ENCODE results near the gene MAN2C1.
"Not testable (repeated sequence)": the region's sequence is repeated elsewhere in the genome, so short reads cannot be mapped to it uniquely, and the experiment has no call there.

The MAN2C1 gene

DNA sequence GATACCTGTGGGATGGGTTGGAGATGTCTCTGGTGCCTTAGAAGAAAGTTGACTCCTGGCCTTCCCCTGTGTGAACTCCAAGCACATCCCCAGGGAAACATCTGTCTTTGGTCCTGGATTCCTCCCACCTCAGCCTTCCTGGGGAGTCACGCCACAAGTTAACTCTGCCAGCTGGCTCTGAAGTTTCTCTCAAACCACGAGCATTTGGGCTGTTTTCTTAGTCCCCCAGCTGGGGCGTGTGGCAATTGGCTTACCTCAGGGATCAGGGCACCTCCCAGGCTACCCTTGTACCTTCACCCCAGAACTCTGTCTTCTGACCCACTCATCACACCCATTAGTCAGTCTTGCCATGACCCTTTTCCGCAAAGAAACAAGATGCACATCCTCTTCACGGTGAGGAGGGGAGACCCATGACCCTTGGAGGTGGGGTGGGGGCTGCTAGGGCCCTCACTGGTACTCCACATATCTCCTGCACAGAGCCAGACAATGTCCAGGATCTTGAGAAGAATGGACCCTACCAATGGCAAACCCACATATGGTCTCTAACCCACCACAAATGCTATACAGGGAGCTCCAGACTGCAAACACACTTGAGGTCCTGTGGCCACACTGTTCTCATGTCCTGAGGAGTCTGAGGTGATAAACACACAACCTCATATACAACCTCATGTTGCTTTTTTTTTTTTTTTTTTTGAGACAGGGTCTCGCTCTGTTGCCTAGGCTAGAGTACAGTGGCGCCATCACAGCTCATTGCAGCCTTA, 17.6 kb downstream of the MAN2C1 start:
- H3K4me3 ChIP-seq (ENCODE audit: low read depth, low read length) = no peak overlapping the region
- DNase-seq (ENCODE audit: low read depth) = no peak
- TF ChIP-seq, protein P1, sequence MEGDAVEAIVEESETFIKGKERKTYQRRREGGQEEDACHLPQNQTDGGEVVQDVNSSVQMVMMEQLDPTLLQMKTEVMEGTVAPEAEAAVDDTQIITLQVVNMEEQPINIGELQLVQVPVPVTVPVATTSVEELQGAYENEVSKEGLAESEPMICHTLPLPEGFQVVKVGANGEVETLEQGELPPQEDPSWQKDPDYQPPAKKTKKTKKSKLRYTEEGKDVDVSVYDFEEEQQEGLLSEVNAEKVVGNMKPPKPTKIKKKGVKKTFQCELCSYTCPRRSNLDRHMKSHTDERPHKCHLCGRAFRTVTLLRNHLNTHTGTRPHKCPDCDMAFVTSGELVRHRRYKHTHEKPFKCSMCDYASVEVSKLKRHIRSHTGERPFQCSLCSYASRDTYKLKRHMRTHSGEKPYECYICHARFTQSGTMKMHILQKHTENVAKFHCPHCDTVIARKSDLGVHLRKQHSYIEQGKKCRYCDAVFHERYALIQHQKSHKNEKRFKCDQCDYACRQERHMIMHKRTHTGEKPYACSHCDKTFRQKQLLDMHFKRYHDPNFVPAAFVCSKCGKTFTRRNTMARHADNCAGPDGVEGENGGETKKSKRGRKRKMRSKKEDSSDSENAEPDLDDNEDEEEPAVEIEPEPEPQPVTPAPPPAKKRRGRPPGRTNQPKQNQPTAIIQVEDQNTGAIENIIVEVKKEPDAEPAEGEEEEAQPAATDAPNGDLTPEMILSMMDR (conservative IDR thresholded peaks at IDR 0.05; ENCODE audit: low read depth, low read length) = no peak

DNA sequence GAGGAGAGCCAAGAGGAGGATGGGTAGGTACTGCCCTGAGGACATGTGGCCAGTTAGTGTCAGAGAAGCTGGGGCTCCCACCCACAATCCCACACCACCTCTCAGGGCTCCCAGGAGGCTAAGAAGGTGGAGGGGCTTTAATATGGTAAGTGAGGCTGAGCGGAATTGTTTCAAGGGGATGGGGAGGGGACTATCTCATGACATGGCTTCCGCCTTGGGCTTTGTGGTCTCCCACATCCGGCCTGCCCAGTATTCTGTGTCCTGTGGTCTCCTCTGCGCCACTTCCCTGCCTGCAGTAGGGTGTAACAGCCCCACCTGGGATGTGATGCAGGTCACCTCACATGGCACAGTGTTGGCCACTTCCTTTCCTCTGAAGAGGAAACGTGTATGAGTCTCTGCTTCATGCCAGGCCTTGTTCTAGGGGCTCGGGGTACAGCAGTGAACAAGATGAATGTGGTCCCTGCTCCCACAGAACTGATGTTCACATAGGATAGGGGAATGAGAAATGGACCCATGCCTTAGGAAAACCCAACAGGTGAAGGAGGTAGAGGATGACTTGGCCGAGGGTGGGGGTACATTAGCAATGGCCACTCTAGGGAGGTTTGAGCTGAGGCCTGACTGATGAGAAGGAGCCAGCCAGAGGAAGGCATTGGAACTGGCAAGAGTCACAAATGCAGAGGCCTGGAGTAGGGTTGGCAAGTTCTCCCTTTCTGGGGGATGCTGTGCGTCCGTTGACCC, 18.4 kb downstream of the MAN2C1 start:
- TF ChIP-seq, protein P1 (conservative IDR thresholded peaks at IDR 0.05; ENCODE audit: low read depth, low read length) = no peak
- no peak overlapping the region for H3K4me3 ChIP-seq (ENCODE audit: low read depth, low read length)
- no peak for DNase-seq (ENCODE audit: low read depth)

DNA sequence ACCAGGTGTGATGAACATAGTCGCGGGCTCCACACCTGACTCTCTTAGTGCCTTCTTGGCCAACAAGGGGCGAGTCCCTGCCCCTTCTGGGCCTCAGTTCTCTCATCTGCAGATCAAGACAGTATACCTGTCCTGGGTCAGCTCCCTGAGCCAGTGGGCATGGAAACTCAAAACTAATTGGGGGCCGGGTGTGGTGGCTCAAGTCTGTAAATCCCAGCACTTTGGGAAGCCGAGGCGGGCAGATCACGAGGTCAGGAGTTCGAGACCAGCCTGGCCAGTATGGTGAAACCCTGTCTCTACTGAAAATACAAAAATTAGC, 19.1 kb downstream of the MAN2C1 start:
- H3K4me3 ChIP-seq (ENCODE audit: low read depth, low read length); DNase-seq (ENCODE audit: low read depth): not testable (repeated sequence)

- no peak for DNase-seq (ENCODE audit: low read depth)
- peak overlapping the region; percentile 71 for H3K4me3 ChIP-seq (ENCODE audit: low read depth, low read length)
- TF ChIP-seq, protein P1 (conservative IDR thresholded peaks at IDR 0.05; ENCODE audit: low read depth, low read length) = no peak
These were observed 19.7 kb downstream of the MAN2C1 start for GRCh38 chr15:75348562-75349350.

DNA sequence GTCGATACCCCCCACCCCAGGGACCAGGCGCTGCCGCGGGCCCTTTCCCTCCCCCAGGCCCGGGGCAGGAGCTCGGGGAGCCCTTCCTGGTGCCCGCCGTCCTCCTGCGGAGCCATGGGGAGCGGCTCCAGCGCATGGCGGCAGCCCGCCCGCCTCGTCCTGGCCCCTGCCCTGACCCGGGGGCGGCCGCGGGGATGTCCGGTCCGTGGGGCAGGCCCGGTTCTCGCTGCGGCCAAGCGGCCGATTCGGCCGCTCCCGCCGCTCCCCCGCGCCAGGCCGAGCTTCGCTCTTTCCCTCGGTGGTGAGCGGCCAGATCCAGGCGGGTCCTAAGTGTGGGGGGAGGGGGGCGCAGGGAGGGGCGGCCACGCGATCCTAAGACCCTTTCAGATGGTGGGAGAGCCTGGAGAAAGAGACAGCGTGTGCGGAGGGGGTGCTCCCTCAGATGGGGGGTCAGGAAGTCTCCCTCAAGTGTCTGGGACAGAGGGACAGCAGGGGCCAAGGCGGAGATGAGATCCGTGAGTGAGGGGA, 20.3 kb downstream of the MAN2C1 start:
- H3K4me3 ChIP-seq (ENCODE audit: low read depth, low read length) = peak overlapping the region; percentile 71
- TF ChIP-seq, protein P1 (conservative IDR thresholded peaks at IDR 0.05; ENCODE audit: low read depth, low read length) = no peak
- DNase-seq (ENCODE audit: low read depth) = no peak

DNA sequence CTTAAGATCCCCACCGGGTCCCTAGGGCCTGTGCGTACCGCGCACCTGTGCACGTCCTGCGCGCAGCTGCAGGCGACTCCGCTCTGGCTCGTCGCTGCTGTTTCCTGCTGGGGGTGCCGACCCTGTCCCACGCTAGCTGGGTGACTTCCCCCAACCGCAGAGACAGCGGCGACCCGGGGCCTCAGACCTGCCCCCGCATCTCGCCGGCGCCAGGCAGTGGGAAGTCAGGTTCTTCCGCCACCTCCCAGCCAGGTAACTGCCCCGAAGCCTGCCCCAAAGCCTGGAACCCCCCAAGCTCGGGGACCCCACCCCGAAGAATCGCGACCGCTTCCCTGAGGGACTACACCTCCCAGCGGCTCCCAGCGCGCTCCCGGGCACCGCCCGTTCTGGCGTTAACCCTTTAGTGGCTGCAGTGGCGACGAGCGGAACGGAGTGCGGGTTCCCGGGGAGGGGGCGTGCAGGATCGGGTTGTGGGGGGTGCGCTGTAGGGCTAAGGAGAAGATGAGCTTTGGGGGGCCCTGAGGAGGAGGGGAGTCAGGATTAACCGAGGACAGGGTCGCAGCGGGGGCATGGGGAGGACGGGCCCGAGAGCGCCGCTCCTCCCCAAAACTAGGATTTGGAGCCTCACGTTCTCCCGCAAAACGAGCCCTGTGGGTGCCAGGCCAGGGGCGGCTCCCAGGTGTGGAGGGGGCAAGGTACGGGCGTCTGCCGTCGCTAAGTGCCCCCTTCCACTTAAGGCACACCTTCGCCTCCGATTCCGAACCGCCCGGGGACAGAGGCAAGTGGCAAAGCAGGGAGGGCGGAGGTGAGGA, 21.0 kb downstream of the MAN2C1 start:
- peak overlapping the region; percentile 71 for H3K4me3 ChIP-seq (ENCODE audit: low read depth, low read length)
- TF ChIP-seq, protein P1 (conservative IDR thresholded peaks at IDR 0.05; ENCODE audit: low read depth, low read length) = no peak
- peak; percentile 30 for DNase-seq (ENCODE audit: low read depth)
